Hepatocyte (in vitro differentiated cells): ENCODE measurements around the gene GIMAP7. TPM values are rescaled to one million over a fixed set of nuclear protein-coding genes. Genes with fewer than 3 reads are reported as not detected.

Experiments
- DNase-seq: peaks from one replicate; pipeline ENCODE4 v3.0.0-alpha.2; 2016; ENCODE audit warnings: low spot score
- H2AFZ ChIP-seq: fragments of 200-600 bp; sonication (generic); 2 replicates; pipeline ENCODE4 v1.6.0; 2016; ENCODE audit warnings: antibody characterized with exemption, mild to moderate bottlenecking
- H3K27ac ChIP-seq: fragments of 200-600 bp; sonication (generic); 2 replicates; pipeline ENCODE4 v1.5.1; 2016; ENCODE audit warnings: mild to moderate bottlenecking
- H3K27me3 ChIP-seq: fragments of 200-600 bp; sonication (generic); 2 replicates; pipeline ENCODE4 v1.6.1; 2016
- H3K36me3 ChIP-seq: fragments of 200-600 bp; sonication (generic); replicated peaks from 2 replicates; pipeline ENCODE4 v1.5.1; 2016; ENCODE audit warnings: low read depth; ENCODE audit not compliant: insufficient read depth
- H3K4me1 ChIP-seq: fragments of 200-600 bp; sonication (generic); 2 replicates; pipeline ENCODE4 v1.5.1; 2016; ENCODE audit warnings: mild to moderate bottlenecking, moderate library complexity; ENCODE audit not compliant: insufficient read depth
- H3K4me2 ChIP-seq: fragments of 200-600 bp; sonication (generic); 2 replicates; pipeline ENCODE4 v1.6.0; 2016
- H3K4me3 ChIP-seq: fragments of 200-600 bp; sonication (generic); 2 replicates; pipeline ENCODE4 v1.5.1; 2016; ENCODE audit warnings: mild to moderate bottlenecking
- H3K79me2 ChIP-seq: fragments of 200-600 bp; sonication (generic); 2 replicates; pipeline ENCODE4 v1.6.0; 2017; ENCODE audit warnings: mild to moderate bottlenecking
- H3K9me2 ChIP-seq: fragments of 200-600 bp; sonication (generic); replicated peaks from 2 replicates; pipeline ENCODE4 v1.6.0; 2017; ENCODE audit warnings: mild to moderate bottlenecking; ENCODE audit not compliant: insufficient read depth
- H3K9me3 ChIP-seq: fragments of 200-600 bp; sonication (generic); 2 replicates; pipeline ENCODE4 v1.5.1; 2016; ENCODE audit warnings: low read depth, mild to moderate bottlenecking
- H4K20me1 ChIP-seq: fragments of 200-600 bp; sonication (generic); 2 replicates; pipeline ENCODE4 v1.6.0; 2016; ENCODE audit warnings: mild to moderate bottlenecking; ENCODE audit not compliant: insufficient read depth, poor library complexity, severe bottlenecking
- EZH2 ChIP-seq: fragments of 200-600 bp; sonication (generic); IDR thresholded peaks from 2 replicates; pipeline ENCODE4 v1.6.1; 2016; ENCODE audit warnings: antibody characterized with exemption, mild to moderate bottlenecking, borderline replicate concordance
- EZH2phosphoT487 ChIP-seq: fragments of 200-600 bp; sonication (generic); IDR thresholded peaks from one replicate; pipeline ENCODE4 v1.6.1; 2018; ENCODE audit warnings: antibody characterized with exemption, mild to moderate bottlenecking, low read depth, moderate library complexity; ENCODE audit not compliant: unreplicated experiment, severe bottlenecking
- WGBS: methylation state at CpG from one replicate; pipeline ENCODE4 v1.1.6; 2016; ENCODE audit warnings: low lambda C conversion rate; ENCODE audit errors: missing lambda C conversion rate; 5-methylcytosine and 5-hydroxymethylcytosine counted together
- polyA plus RNA-seq: library from polyadenylated mRNA; unstranded; fragments of >200 nt; fragmentation: Nextera tagmentation; extraction: Ambion mirVana; gene quantifications from 2 replicates; pipeline ENCODE4 v1.2.1, GENCODE V29; 2016
- total RNA-seq: library from RNA; depleted of rRNA; stranded (reverse); fragments of >200 nt; gene quantifications from 2 replicates; pipeline ENCODE4 v1.2.3, GENCODE V29; 2014
- TF ChIP-seq, protein P1 (sequence below): fragments of 200-600 bp; sonication (generic); IDR thresholded peaks from 2 replicates; pipeline ENCODE4 v1.5.1; 2016; ENCODE audit warnings: antibody characterized with exemption, mild to moderate bottlenecking; ENCODE audit not compliant: poor library complexity

The GIMAP7 gene
- total and polyA plus RNA-seq, 2 experiments from 2014 or later = 0.19 to 0.33 TPM

DNA sequence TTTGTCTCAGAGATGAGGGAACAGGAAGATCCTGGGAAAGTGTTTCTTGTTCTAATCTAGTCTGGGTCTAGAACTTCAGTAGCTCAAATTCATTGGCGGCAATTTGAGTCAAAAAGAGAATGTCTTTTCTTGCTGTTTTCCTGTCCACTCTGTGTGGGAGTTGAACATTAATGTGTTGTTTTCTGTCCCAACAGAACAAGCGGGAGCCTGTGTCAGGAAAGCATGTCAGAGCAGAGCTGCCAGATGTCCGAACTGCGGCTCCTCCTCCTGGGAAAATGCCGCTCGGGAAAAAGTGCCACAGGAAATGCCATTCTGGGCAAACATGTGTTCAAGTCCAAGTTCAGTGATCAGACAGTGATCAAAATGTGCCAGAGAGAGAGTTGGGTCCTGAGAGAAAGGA, 48.2 kb upstream of the GIMAP7 start:
- no peaks in the 10 kb centered on the region for H3K36me3 ChIP-seq
- peaks cover 3% of the 10 kb centered on the region for H3K27me3 ChIP-seq
- no peak overlapping the region for H2AFZ ChIP-seq
- H3K4me1 ChIP-seq = no peaks in the 10 kb centered on the region
- no peak overlapping the region for H3K4me2 ChIP-seq
- H3K79me2 ChIP-seq = no peaks in the 10 kb centered on the region
- no peaks in the 10 kb centered on the region for H4K20me1 ChIP-seq
- H3K27ac ChIP-seq = no peak overlapping the region
- DNase-seq = no peak
- no peaks in the 10 kb centered on the region for H3K9me2 ChIP-seq
- no peak overlapping the region for H3K4me3 ChIP-seq
- no peaks in the 10 kb centered on the region for H3K9me3 ChIP-seq
- TF ChIP-seq, protein P1, sequence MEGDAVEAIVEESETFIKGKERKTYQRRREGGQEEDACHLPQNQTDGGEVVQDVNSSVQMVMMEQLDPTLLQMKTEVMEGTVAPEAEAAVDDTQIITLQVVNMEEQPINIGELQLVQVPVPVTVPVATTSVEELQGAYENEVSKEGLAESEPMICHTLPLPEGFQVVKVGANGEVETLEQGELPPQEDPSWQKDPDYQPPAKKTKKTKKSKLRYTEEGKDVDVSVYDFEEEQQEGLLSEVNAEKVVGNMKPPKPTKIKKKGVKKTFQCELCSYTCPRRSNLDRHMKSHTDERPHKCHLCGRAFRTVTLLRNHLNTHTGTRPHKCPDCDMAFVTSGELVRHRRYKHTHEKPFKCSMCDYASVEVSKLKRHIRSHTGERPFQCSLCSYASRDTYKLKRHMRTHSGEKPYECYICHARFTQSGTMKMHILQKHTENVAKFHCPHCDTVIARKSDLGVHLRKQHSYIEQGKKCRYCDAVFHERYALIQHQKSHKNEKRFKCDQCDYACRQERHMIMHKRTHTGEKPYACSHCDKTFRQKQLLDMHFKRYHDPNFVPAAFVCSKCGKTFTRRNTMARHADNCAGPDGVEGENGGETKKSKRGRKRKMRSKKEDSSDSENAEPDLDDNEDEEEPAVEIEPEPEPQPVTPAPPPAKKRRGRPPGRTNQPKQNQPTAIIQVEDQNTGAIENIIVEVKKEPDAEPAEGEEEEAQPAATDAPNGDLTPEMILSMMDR = no peak
- no peak for TF ChIP-seq EZH2
- no peak for TF ChIP-seq EZH2phosphoT487
- 85% methylated on average over 6 of the region's 6 CpGs for WGBS

DNA sequence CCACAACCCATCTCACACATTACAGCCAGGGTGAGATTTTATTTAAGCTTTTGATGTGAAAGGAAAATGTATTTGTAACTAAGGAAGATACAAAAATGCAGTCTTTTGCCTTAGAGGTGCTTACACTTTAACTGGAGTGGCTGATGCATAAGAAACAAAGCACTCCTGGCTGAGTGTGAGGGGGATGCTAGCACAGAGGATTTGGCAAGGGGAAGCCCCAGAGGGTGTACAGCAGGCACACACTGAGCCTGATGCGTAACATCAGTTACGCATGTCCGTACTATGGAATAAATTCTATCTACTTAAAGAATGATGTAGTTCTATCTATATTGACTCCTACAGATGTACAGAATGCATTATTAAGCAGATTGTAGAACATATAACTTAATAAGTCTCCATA, 46.4 kb upstream of the GIMAP7 start:
- H3K79me2 ChIP-seq = no peaks in the 10 kb centered on the region
- H3K36me3 ChIP-seq = no peaks in the 10 kb centered on the region
- 99% methylated on average over 3 of the region's 3 CpGs for WGBS
- H3K4me1 ChIP-seq = no peaks in the 10 kb centered on the region
- H3K4me3 ChIP-seq = no peak overlapping the region
- peaks cover 3% of the 10 kb centered on the region for H3K27me3 ChIP-seq
- H4K20me1 ChIP-seq = no peaks in the 10 kb centered on the region
- no peak for DNase-seq
- no peak overlapping the region for H3K27ac ChIP-seq
- TF ChIP-seq EZH2 = no peak
- TF ChIP-seq, protein P1 = no peak
- no peak for TF ChIP-seq EZH2phosphoT487
- no peaks in the 10 kb centered on the region for H3K9me3 ChIP-seq
- H3K9me2 ChIP-seq = no peaks in the 10 kb centered on the region
- H2AFZ ChIP-seq = no peak overlapping the region
- H3K4me2 ChIP-seq = no peak overlapping the region

DNA sequence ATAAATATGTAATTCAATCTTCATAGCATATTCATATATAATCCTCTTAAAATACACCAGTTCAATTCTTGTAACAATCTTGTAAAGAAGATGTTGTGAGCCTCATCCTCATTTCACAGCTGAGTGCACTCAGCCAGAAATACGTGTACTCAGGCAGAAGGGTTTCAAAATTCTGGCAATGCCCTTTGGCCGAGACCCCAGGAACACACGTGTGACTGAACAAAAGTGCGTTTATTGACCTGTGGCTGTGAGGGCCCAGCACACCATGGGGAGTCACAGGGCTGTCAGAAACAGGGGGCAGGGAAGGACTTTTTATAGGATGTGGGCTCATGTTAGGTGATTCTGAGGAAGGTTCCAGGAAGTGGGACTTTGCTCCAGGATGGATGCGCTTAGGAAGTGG, 42.8 kb upstream of the GIMAP7 start:
- Histone ChIP-seq H3K9me2 (no peaks in the 10 kb centered on the region), H3K27ac (no peak overlapping the region), H3K4me3 (no peak overlapping the region), H3K36me3 (no peaks in the 10 kb centered on the region), H3K4me2 (no peak overlapping the region), H3K79me2 (no peaks in the 10 kb centered on the region), H3K27me3 (peaks cover 3% of the 10 kb centered on the region), H3K9me3 (no peaks in the 10 kb centered on the region), H3K4me1 (no peaks in the 10 kb centered on the region), H4K20me1 (no peaks in the 10 kb centered on the region), H2AFZ (no peak overlapping the region)
- 82% methylated on average over 5 of the region's 5 CpGs for WGBS
- no peak for DNase-seq
- TF ChIP-seq EZH2phosphoT487 (no peak), EZH2 (no peak)
- TF ChIP-seq, protein P1 = no peak

DNA sequence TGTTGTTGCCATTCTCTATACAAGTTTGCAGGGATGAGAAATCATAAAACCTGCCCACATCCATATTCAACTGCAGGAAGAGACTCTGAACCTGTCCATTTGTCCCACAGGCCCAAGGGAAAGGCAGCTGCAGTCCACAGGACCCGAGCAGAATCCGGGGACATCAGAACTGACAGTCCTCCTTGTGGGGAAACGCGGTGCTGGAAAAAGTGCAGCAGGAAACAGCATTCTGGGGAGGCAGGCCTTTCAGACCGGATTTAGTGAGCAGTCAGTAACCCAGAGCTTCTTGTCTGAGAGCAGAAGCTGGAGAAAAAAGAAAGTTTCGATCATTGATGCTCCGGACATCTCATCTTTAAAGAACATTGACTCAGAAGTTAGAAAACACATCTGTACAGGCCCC, 40.8 kb upstream of the GIMAP7 start:
- Histone ChIP-seq H3K36me3 (no peaks in the 10 kb centered on the region), H2AFZ (no peak overlapping the region), H3K9me2 (no peaks in the 10 kb centered on the region), H3K4me3 (no peak overlapping the region), H3K4me2 (no peak overlapping the region), H3K79me2 (no peaks in the 10 kb centered on the region), H3K27ac (no peak overlapping the region), H3K9me3 (no peaks in the 10 kb centered on the region), H3K27me3 (peaks cover 3% of the 10 kb centered on the region), H3K4me1 (no peaks in the 10 kb centered on the region), H4K20me1 (no peaks in the 10 kb centered on the region)
- no peak for TF ChIP-seq EZH2
- TF ChIP-seq, protein P1 = no peak
- TF ChIP-seq EZH2phosphoT487 = no peak
- WGBS = 92% methylated on average over 7 of the region's 7 CpGs
- DNase-seq = no peak
